ENCODE measurements around the gene RBM44. TPM values are rescaled to one million over a fixed set of nuclear protein-coding genes. Genes with fewer than 3 reads are reported as not detected.

The RBM44 gene
- total and polyA plus RNA-seq, 4 donors, result 0.02 to 0.75 (median 0.15) TPM

DNA sequence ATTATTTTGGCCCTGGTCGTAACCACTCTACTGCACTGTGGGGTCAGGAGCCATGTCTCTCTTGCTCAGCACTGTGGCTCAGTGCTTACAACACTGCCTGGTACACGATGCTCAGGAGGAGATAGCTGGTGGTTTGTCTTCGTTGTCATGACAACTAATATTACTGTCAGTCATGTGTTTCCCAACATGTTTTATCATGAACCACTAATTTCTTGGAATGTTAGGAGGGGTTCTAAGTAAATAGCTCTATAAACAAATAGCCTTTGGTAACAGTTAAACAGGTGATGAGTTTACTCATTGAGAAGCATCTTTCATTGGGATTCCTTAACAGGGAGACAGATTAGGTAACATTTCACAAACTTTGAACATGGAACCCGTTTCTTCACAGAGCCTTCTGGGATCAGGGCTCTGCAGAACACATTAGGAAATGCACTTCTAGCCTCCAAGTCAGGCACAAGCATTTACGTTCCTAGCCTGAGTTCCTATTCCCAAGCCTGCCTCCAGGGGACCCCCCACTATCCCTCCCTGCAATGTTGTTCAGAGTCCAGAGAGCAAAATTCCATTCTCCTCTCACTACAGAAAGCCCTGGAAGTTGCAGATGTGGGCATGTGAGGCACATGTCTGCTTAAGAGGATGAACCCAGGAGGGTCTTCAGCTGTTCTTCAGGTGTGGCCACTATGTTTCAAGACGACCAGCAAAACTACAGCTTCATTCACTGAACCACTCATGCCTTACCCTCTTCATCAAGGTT is 6.4 kb upstream of the RBM44 start:
- H3K4me3 ChIP-seq (ENCODE audit: low read depth in 1 of 3, low read length in 3 of 3), result no peak overlapping the region
- TF ChIP-seq, protein P1, sequence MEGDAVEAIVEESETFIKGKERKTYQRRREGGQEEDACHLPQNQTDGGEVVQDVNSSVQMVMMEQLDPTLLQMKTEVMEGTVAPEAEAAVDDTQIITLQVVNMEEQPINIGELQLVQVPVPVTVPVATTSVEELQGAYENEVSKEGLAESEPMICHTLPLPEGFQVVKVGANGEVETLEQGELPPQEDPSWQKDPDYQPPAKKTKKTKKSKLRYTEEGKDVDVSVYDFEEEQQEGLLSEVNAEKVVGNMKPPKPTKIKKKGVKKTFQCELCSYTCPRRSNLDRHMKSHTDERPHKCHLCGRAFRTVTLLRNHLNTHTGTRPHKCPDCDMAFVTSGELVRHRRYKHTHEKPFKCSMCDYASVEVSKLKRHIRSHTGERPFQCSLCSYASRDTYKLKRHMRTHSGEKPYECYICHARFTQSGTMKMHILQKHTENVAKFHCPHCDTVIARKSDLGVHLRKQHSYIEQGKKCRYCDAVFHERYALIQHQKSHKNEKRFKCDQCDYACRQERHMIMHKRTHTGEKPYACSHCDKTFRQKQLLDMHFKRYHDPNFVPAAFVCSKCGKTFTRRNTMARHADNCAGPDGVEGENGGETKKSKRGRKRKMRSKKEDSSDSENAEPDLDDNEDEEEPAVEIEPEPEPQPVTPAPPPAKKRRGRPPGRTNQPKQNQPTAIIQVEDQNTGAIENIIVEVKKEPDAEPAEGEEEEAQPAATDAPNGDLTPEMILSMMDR (IDR thresholded peaks at IDR 0.05; ENCODE audit: low read depth, low read length, missing input control), result no peak
- TF ChIP-seq, protein P2, sequence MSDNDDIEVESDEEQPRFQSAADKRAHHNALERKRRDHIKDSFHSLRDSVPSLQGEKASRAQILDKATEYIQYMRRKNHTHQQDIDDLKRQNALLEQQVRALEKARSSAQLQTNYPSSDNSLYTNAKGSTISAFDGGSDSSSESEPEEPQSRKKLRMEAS (IDR thresholded peaks at IDR 0.05), result no peak
- TF ChIP-seq EGR1 (IDR thresholded peaks at IDR 0.05; ENCODE audit: low read depth in 2 of 2) (no peak), RAD21 (IDR thresholded peaks at IDR 0.05) (no peak), RXRA (IDR thresholded peaks at IDR 0.05) (no peak)

DNA sequence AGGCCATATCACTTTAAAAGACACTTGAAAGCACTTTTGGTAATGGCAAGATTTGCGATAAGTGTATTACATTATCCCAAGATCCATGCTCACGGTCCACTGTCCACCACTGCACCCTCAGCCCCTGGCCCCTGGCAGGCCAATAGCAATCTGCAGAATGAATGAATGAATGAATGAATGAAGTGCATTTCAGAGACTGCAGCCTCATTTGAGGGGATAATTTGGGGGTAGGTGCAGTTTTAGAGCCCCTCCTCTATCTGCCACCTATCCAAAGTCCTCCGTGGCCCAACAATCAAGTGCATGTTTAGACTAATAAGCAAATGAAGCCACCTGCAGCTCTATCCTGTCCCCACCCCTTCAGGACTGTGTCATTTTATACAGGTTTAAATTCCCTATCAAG is 1.3 kb upstream of the RBM44 start:
- Histone ChIP-seq H3K9ac (ENCODE audit: low read depth in 1 of 2, low read length in 2 of 2) (no peak overlapping the region), H3K27me3 (ENCODE audit: control insufficient read depth in 4 of 4, insufficient read depth in 4 of 4, low read length in 3 of 4) (no peaks in the 10 kb centered on the region), H3K9me3 (ENCODE audit: control insufficient read depth in 4 of 4, low read length in 3 of 4) (peaks cover 0 to 6% (median 4%) of the 10 kb centered on the region in 4 donors), H3K36me3 (ENCODE audit: control insufficient read depth in 4 of 4, insufficient read depth in 3 of 4, low read depth in 1 of 4, low read length in 3 of 4) (no peaks in the 10 kb centered on the region), H3K27ac (ENCODE audit: low read depth in 1 of 2, low read length in 2 of 2) (no peak overlapping the region), H3K4me3 (ENCODE audit: low read depth in 1 of 3, low read length in 3 of 3) (no peak overlapping the region), H3K4me1 (ENCODE audit: control insufficient read depth in 4 of 4, insufficient read depth in 4 of 4, low read length in 3 of 4) (no peaks in the 10 kb centered on the region)
- DNase-seq (ENCODE audit: low spot score), result no peak
- 98% methylated on average over 3 of the region's 3 CpGs for WGBS
- TF ChIP-seq, protein P3, sequence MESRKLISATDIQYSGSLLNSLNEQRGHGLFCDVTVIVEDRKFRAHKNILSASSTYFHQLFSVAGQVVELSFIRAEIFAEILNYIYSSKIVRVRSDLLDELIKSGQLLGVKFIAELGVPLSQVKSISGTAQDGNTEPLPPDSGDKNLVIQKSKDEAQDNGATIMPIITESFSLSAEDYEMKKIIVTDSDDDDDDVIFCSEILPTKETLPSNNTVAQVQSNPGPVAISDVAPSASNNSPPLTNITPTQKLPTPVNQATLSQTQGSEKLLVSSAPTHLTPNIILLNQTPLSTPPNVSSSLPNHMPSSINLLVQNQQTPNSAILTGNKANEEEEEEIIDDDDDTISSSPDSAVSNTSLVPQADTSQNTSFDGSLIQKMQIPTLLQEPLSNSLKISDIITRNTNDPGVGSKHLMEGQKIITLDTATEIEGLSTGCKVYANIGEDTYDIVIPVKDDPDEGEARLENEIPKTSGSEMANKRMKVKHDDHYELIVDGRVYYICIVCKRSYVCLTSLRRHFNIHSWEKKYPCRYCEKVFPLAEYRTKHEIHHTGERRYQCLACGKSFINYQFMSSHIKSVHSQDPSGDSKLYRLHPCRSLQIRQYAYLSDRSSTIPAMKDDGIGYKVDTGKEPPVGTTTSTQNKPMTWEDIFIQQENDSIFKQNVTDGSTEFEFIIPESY (IDR thresholded peaks at IDR 0.05), result no peak

More for the DNA sequence above, 6.4 kb upstream of the RBM44 start:
- Histone ChIP-seq H3K9me3 (ENCODE audit: control insufficient read depth in 4 of 4, low read length in 3 of 4) (peaks cover 0 to 2% (median 0%) of the 10 kb centered on the region in 4 donors), H3K9ac (ENCODE audit: low read depth in 1 of 2, low read length in 2 of 2) (no peak overlapping the region), H3K27ac (ENCODE audit: low read depth in 1 of 2, low read length in 2 of 2) (no peak overlapping the region), H3K36me3 (ENCODE audit: control insufficient read depth in 4 of 4, insufficient read depth in 3 of 4, low read depth in 1 of 4, low read length in 3 of 4) (no peaks in the 10 kb centered on the region), H3K27me3 (ENCODE audit: control insufficient read depth in 4 of 4, insufficient read depth in 4 of 4, low read length in 3 of 4) (no peaks in the 10 kb centered on the region), H3K4me1 (ENCODE audit: control insufficient read depth in 4 of 4, insufficient read depth in 4 of 4, low read length in 3 of 4) (no peaks in the 10 kb centered on the region)
- no peak for DNase-seq (ENCODE audit: low spot score)
- 76% methylated on average over 6 of the region's 6 CpGs for WGBS

DNA sequence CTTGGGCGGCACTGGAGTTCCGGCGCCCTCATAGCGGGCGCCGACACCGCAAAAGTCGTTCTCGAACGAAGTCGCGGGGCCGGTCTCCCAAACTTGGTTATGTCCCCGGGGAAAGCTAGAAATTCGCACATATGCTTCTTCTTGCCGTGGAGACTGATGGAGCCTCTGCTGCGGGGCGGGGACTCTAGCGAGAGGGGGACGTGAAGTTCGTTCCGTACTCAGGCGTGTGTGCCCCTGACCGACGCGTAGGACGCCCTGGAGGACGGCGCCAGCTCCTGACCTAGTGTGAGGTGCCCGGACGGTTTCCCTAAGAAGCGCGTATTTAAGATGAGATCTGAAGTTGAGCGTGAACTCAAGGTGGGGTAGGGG is 465 bp downstream of the RBM44 start:
- Histone ChIP-seq H3K27me3 (ENCODE audit: control insufficient read depth in 4 of 4, insufficient read depth in 4 of 4, low read length in 3 of 4) (no peaks in the 10 kb centered on the region), H3K4me1 (ENCODE audit: control insufficient read depth in 4 of 4, insufficient read depth in 4 of 4, low read length in 3 of 4) (no peaks in the 10 kb centered on the region), H3K36me3 (ENCODE audit: control insufficient read depth in 4 of 4, insufficient read depth in 3 of 4, low read depth in 1 of 4, low read length in 3 of 4) (no peaks in the 10 kb centered on the region), H3K9me3 (ENCODE audit: control insufficient read depth in 4 of 4, low read length in 3 of 4) (peaks cover 0 to 6% (median 4%) of the 10 kb centered on the region in 4 donors), H3K9ac (ENCODE audit: low read depth in 1 of 2, low read length in 2 of 2) (no peak overlapping the region), H3K27ac (ENCODE audit: low read depth in 1 of 2, low read length in 2 of 2) (no peak overlapping the region), H3K4me3 (ENCODE audit: low read depth in 1 of 3, low read length in 3 of 3) (no peak overlapping the region)
- WGBS, result 90% methylated on average over 34 of the region's 34 CpGs
- TF ChIP-seq, protein P3 (IDR thresholded peaks at IDR 0.05), result no peak
- TF ChIP-seq RXRA (IDR thresholded peaks at IDR 0.05) (no peak), NR2F2 (IDR thresholded peaks at IDR 0.05) (no peak)
- DNase-seq (ENCODE audit: low spot score), result no peak
